Peyer's patch (tissue), 4 donors: Measurements from ENCODE around the gene PRAMEF1.
"Not testable (repeated sequence)": the region's sequence is repeated elsewhere in the genome, so short reads cannot be mapped to it uniquely, and the experiment has no call there.

Experiments used
- CTCF ChIP-seq, 6 experiments: fragments of 450-650 bp in 4 of 6; fragments of 200-600 bp in 2 of 6; sonication (generic) in 1 of 6; IDR thresholded peaks; one replicate each; pipeline ENCODE4 v1.5.1; 2017 to 2019; ENCODE audit warnings: antibody characterized with exemption in 6 of 6, mild to moderate bottlenecking in 3 of 6, moderate library complexity in 1 of 6
- POLR2A ChIP-seq, 2 donors: fragments of 450-650 bp; IDR thresholded peaks; one replicate each; pipeline ENCODE4 v1.5.1; 2017; ENCODE audit warnings: antibody characterized with exemption in 2 of 2, mild to moderate bottlenecking in 2 of 2, moderate library complexity in 2 of 2

- not testable (repeated sequence) for TF ChIP-seq CTCF, POLR2A (IDR thresholded peaks at IDR 0.05)
Observed at GRCh38 chr1:12831310-12831709, 40.1 kb downstream of the PRAMEF1 start, which contains the start of gene PRAMEF11.
